Fibroblast of peridontal ligament (primary cell): Measurements from ENCODE around the gene MBD5.

ENCODE experiments used
- DNase-seq: peaks from one replicate; pipeline ENCODE4 v3.0.0-alpha.2; 2010; ENCODE audit errors: extremely low read depth

The MBD5 gene

GRCh38 chr2:148302526-148302925 lies 281.6 kb downstream of the MBD5 start:
- DNase-seq = no peak

- no peak for DNase-seq
Measured at GRCh38 chr2:148303161-148303560, 282.3 kb downstream of the MBD5 start.

GRCh38 chr2:148305476-148305875 lies 284.6 kb downstream of the MBD5 start:
- DNase-seq = no peak

- DNase-seq = no peak
Measured at GRCh38 chr2:148306027-148306426, 285.1 kb downstream of the MBD5 start.

GRCh38 chr2:148317598-148317997 lies 296.7 kb downstream of the MBD5 start:
- DNase-seq = no peak

GRCh38 chr2:148338541-148338940 lies 317.6 kb downstream of the MBD5 start:
- peak; percentile 71 for DNase-seq

GRCh38 chr2:148342086-148342485 lies 321.2 kb downstream of the MBD5 start:
- no peak for DNase-seq

- no peak for DNase-seq
Measured at GRCh38 chr2:148350199-148350598, 329.3 kb downstream of the MBD5 start.

- no peak for DNase-seq
Measured at GRCh38 chr2:148351437-148352143, 330.7 kb downstream of the MBD5 start.

GRCh38 chr2:148358375-148358774 lies 337.5 kb downstream of the MBD5 start:
- DNase-seq = no peak

GRCh38 chr2:148360662-148361061 lies 339.8 kb downstream of the MBD5 start:
- no peak for DNase-seq

- DNase-seq = no peak
Measured at GRCh38 chr2:148362144-148362796, 341.4 kb downstream of the MBD5 start.

- peak; percentile 53 for DNase-seq
Measured at GRCh38 chr2:148375214-148375613, 354.3 kb downstream of the MBD5 start.

GRCh38 chr2:148391324-148391723 lies 370.4 kb downstream of the MBD5 start:
- DNase-seq = peak; percentile 8

GRCh38 chr2:148402786-148403185 lies 381.9 kb downstream of the MBD5 start:
- no peak for DNase-seq

GRCh38 chr2:148410899-148411298 lies 390.0 kb downstream of the MBD5 start:
- DNase-seq = no peak

GRCh38 chr2:148416248-148416647 lies 395.4 kb downstream of the MBD5 start:
- DNase-seq = no peak

GRCh38 chr2:148430101-148430500 lies 409.2 kb downstream of the MBD5 start:
- DNase-seq = no peak

GRCh38 chr2:148447877-148448276 lies 427.0 kb downstream of the MBD5 start:
- no peak for DNase-seq

- no peak for DNase-seq
Measured at GRCh38 chr2:148450531-148450930, 429.6 kb downstream of the MBD5 start.

GRCh38 chr2:148451046-148451445 lies 430.2 kb downstream of the MBD5 start:
- DNase-seq = no peak

- no peak for DNase-seq
Measured at GRCh38 chr2:148455791-148456190, 434.9 kb downstream of the MBD5 start.

- DNase-seq = no peak
Measured at GRCh38 chr2:148458171-148458570, 437.3 kb downstream of the MBD5 start.

- DNase-seq = peak; percentile 18
Measured at GRCh38 chr2:148459377-148459778, 438.5 kb downstream of the MBD5 start.
